MM.1S (cell line): ENCODE results near the gene TIPIN.

Source experiments
- DNase-seq: peaks from one replicate; pipeline ENCODE4 v3.0.0-alpha.2; 2015
- H2AFZ ChIP-seq: fragments of 300-600 bp; sonication (generic); 2 replicates; pipeline ENCODE4 v1.6.0; 2016; ENCODE audit warnings: antibody characterized with exemption, low read length
- H3F3A ChIP-seq: fragments of 300-600 bp; sonication (generic); 2 replicates; pipeline ENCODE4 v1.6.1; 2016; ENCODE audit warnings: mild to moderate bottlenecking, antibody characterized with exemption, low read length, moderate library complexity, mixed read lengths; ENCODE audit not compliant: insufficient read depth
- H3K27ac ChIP-seq: fragments of 300-600 bp; sonication (generic); 2 replicates; pipeline ENCODE4 v1.5.1; 2016; ENCODE audit warnings: mild to moderate bottlenecking, low read length
- H3K27me3 ChIP-seq: fragments of 300-600 bp; sonication (generic); replicated peaks from 2 replicates; pipeline ENCODE4 v1.6.0; 2016; ENCODE audit warnings: low read length; ENCODE audit not compliant: insufficient read depth
- H3K36me3 ChIP-seq: fragments of 300-600 bp; sonication (generic); replicated peaks from 2 replicates; pipeline ENCODE4 v1.6.1; 2016; ENCODE audit warnings: mild to moderate bottlenecking, low read length, mixed read lengths; ENCODE audit not compliant: insufficient read depth
- H3K4me1 ChIP-seq: fragments of 300-600 bp; sonication (generic); 2 replicates; pipeline ENCODE4 v1.6.1; 2016; ENCODE audit warnings: low read length, mixed read lengths
- H3K4me2 ChIP-seq: fragments of 300-600 bp; sonication (generic); 2 replicates; pipeline ENCODE4 v1.6.0; 2016; ENCODE audit warnings: low read depth, low read length
- H3K4me3 ChIP-seq: fragments of 300-600 bp; sonication (generic); 2 replicates; pipeline ENCODE4 v1.5.1; 2016; ENCODE audit warnings: low read length, mixed read lengths
- H3K79me2 ChIP-seq: fragments of 300-600 bp; sonication (generic); 2 replicates; pipeline ENCODE4 v1.6.1; 2016; ENCODE audit warnings: mixed run types, low read length, mixed read lengths
- H3K9ac ChIP-seq: fragments of 300-600 bp; sonication (generic); 2 replicates; pipeline ENCODE4 v1.6.1; 2016; ENCODE audit warnings: low read length, mixed read lengths
- H3K9me2 ChIP-seq: fragments of 300-600 bp; sonication (generic); replicated peaks from 2 replicates; pipeline ENCODE4 v1.6.1; 2016; ENCODE audit warnings: mild to moderate bottlenecking, low read length, mixed read lengths; ENCODE audit not compliant: insufficient read depth
- H3K9me3 ChIP-seq: fragments of 300-600 bp; sonication (generic); replicated peaks from 2 replicates; pipeline ENCODE4 v1.6.1; 2016; ENCODE audit warnings: mild to moderate bottlenecking, low read length, mixed read lengths; ENCODE audit not compliant: insufficient read depth
- H4K20me1 ChIP-seq: fragments of 300-600 bp; sonication (generic); 2 replicates; pipeline ENCODE4 v1.6.1; 2016; ENCODE audit warnings: mild to moderate bottlenecking, low read length, moderate library complexity, mixed read lengths; ENCODE audit not compliant: insufficient read depth
- EZH2 ChIP-seq: fragments of 300-600 bp; sonication (generic); optimal IDR thresholded peaks from 2 replicates; pipeline ENCODE3; 2017; ENCODE audit warnings: low read depth, mild to moderate bottlenecking, antibody characterized with exemption, low read length, mixed read lengths
- EZH2phosphoT487 ChIP-seq: fragments of 300-600 bp; sonication (generic); IDR thresholded peaks from 2 replicates; pipeline ENCODE4 v1.6.1; 2018; ENCODE audit warnings: antibody characterized with exemption, low read length
- TF ChIP-seq, protein P1 (sequence below): fragments of 300-600 bp; sonication (generic); IDR thresholded peaks from 2 replicates; pipeline ENCODE4 v1.5.1; 2016; ENCODE audit warnings: antibody characterized with exemption, low read length, mixed read lengths

Gene TIPIN

GRCh38 chr15:66290007-66290406 lies 66.5 kb downstream of the TIPIN start:
- H3K79me2 ChIP-seq, result peaks cover 10% of the 10 kb centered on the region
- peaks cover 12% of the 10 kb centered on the region for H3F3A ChIP-seq
- no peaks in the 10 kb centered on the region for H3K27me3 ChIP-seq
- H3K27ac ChIP-seq, result no peak overlapping the region
- no peak overlapping the region for H3K9ac ChIP-seq
- no peaks in the 10 kb centered on the region for H3K9me2 ChIP-seq
- no peaks in the 10 kb centered on the region for H3K36me3 ChIP-seq
- no peak for TF ChIP-seq EZH2
- no peak for TF ChIP-seq EZH2phosphoT487
- TF ChIP-seq, protein P1, sequence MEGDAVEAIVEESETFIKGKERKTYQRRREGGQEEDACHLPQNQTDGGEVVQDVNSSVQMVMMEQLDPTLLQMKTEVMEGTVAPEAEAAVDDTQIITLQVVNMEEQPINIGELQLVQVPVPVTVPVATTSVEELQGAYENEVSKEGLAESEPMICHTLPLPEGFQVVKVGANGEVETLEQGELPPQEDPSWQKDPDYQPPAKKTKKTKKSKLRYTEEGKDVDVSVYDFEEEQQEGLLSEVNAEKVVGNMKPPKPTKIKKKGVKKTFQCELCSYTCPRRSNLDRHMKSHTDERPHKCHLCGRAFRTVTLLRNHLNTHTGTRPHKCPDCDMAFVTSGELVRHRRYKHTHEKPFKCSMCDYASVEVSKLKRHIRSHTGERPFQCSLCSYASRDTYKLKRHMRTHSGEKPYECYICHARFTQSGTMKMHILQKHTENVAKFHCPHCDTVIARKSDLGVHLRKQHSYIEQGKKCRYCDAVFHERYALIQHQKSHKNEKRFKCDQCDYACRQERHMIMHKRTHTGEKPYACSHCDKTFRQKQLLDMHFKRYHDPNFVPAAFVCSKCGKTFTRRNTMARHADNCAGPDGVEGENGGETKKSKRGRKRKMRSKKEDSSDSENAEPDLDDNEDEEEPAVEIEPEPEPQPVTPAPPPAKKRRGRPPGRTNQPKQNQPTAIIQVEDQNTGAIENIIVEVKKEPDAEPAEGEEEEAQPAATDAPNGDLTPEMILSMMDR, result no peak
- 0 out of 2 replicates have a peak, but pooled peaks cover 12% of the 10 kb centered on the region for H3K4me1 ChIP-seq
- DNase-seq, result no peak
- no peaks in the 10 kb centered on the region for H3K9me3 ChIP-seq
- no peak overlapping the region for H3K4me3 ChIP-seq
- no peak overlapping the region for H2AFZ ChIP-seq
- H4K20me1 ChIP-seq, result no peaks in the 10 kb centered on the region
- no peak overlapping the region for H3K4me2 ChIP-seq

- H3K27ac ChIP-seq, result no peak overlapping the region
Measured at GRCh38 chr15:66288551-66289185, 67.8 kb downstream of the TIPIN start.

GRCh38 chr15:66288093-66288492 lies 68.4 kb downstream of the TIPIN start:
- no peak overlapping the region for H2AFZ ChIP-seq
- H3K9me2 ChIP-seq, result no peaks in the 10 kb centered on the region
- no peak overlapping the region for H3K9ac ChIP-seq
- 0 out of 2 replicates have a peak, but pooled peaks cover 6% of the 10 kb centered on the region for H3K4me1 ChIP-seq
- no peaks in the 10 kb centered on the region for H3K27me3 ChIP-seq
- no peak overlapping the region for H3K4me3 ChIP-seq
- no peak overlapping the region for H3K4me2 ChIP-seq
- no peaks in the 10 kb centered on the region for H3K79me2 ChIP-seq
- no peaks in the 10 kb centered on the region for H3K36me3 ChIP-seq
- no peaks in the 10 kb centered on the region for H4K20me1 ChIP-seq
- TF ChIP-seq, protein P1, result no peak
- TF ChIP-seq EZH2 (no peak), EZH2phosphoT487 (no peak)
- no peaks in the 10 kb centered on the region; the same call in 1 of the 2 replicates for H3F3A ChIP-seq
- H3K27ac ChIP-seq, result no peak overlapping the region
- H3K9me3 ChIP-seq, result no peaks in the 10 kb centered on the region
- no peak for DNase-seq

More at GRCh38 chr15:66288551-66289185, 67.8 kb downstream of the TIPIN start:
- Histone ChIP-seq H3K9me3 (no peaks in the 10 kb centered on the region), H4K20me1 (no peaks in the 10 kb centered on the region), H3K4me3 (no peak overlapping the region), H3K4me2 (no peak overlapping the region), H3K9ac (no peak overlapping the region), H3F3A (no peaks in the 10 kb centered on the region; the same call in 1 of the 2 replicates), H3K79me2 (no peaks in the 10 kb centered on the region), H2AFZ (no peak overlapping the region), H3K9me2 (no peaks in the 10 kb centered on the region), H3K27me3 (no peaks in the 10 kb centered on the region), H3K36me3 (no peaks in the 10 kb centered on the region), H3K4me1 (0 out of 2 replicates have a peak, but pooled peaks cover 6% of the 10 kb centered on the region)
- TF ChIP-seq EZH2phosphoT487 (no peak), EZH2 (no peak)
- TF ChIP-seq, protein P1, result no peak
- no peak for DNase-seq
